ENCODE results near the gene TACC2.

TACC2 gene

GRCh38 chr10:122302315-122302714 is 313.4 kb downstream of the TACC2 start:
- DNase-seq = no peak

GRCh38 chr10:122303271-122304053 is 314.5 kb downstream of the TACC2 start:
- DNase-seq = no peak

Measured in activated CD4-positive, alpha-beta T cell treated with anti-CD3 and anti-CD28 coated beads, Interleukin-2, amount 50 U/mL, for 48 hours (primary cell).